HG02763 (cell line): ENCODE results near the gene GRIN2C.
"Not testable (repeated sequence)": the region's sequence is repeated elsewhere in the genome, so short reads cannot be mapped to it uniquely, and the experiment has no call there.

Source experiments
- ATAC-seq: cut with Tn5 transposase; IDR thresholded peaks from one replicate; pipeline ENCODE4 v1.9.1; 2021; ENCODE audit warnings: mild to moderate bottlenecking, moderate library complexity; ENCODE audit not compliant: unreplicated experiment

Gene GRIN2C

DNA sequence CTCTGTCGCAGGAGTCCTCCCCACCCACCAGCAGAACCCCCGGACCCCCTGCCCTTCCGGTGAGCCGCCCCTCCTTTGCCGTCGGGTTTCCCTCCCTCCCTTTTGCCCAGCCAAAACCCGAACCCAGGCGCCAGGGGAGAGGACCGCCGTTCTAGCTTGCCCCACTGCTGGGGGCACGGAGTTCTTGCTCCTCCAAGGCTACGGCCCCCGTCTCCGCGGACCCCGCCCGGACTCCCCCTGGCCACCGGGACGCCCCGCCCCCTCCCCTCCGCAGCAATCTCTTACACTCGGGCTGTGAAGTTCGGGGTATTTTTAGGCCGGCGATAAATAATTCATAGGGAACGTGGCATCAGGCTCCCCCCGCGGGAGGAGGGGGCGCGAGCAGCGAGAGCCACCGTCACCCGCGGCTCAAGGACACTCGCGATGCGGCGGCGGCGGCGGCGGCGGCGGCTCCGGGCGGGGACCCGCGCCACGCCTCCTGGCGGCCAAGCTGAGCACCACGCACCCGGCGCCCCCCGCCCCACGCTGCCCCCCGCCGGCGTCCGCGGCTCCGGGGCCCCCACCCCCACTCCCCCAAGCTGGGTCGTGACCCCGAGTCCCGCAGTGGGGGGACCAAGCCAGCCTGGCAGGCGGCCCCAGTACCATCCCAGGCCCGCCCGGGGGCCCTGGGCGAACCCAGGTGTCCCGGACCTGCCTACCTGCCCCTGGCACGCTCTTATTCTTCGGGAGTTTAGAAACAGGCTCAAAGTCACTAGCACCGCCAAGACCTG is at the start of gene GRIN2C:
GRIN2C (minus strand) TSS at position 427 of the 770 bp plus-strand sequence. CDS start 4,793 bp downstream, outside the sequence.
- ATAC-seq, result no peak

DNA sequence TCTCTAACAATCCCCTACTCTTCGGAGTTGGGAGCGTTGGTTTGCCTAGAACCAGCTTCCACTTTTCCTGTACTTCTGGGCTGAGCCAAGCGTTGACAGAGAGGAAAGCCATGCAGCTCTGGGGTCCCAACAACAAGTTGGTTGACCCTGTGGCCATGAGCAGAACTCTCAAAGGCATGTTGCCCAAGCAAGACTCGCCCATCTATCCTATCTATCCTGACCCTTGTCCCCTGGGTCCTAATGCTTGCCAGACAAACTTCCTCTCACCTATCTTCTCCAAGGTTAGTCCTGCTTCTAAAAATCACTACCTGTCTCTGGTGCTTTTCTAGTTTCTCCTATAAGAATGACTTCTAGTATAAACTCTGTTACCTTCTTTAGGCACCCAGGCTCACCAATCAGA is 49.4 kb upstream of the GRIN2C start:
- not testable (repeated sequence) for ATAC-seq

DNA sequence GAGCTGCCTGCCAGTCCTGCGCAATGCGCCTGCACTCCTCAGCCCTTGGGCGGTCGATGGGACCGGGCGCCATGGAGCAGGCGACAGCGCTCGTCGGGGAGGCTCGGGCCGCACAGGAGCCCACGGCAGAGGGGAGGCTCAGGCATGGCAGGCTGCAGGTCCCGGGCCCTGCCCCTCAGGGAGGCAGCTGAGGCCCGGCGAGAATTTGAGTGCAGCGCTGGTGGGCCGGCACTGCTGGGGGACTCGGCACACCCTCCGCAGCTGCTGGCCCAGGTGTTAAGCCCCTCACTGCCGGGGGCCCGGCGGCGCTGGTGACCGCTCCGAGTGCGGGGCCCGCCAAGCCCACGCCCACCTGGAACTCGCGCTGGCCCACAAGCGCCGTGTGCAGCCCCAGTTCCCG is 47.3 kb upstream of the GRIN2C start:
- no peak for ATAC-seq

DNA sequence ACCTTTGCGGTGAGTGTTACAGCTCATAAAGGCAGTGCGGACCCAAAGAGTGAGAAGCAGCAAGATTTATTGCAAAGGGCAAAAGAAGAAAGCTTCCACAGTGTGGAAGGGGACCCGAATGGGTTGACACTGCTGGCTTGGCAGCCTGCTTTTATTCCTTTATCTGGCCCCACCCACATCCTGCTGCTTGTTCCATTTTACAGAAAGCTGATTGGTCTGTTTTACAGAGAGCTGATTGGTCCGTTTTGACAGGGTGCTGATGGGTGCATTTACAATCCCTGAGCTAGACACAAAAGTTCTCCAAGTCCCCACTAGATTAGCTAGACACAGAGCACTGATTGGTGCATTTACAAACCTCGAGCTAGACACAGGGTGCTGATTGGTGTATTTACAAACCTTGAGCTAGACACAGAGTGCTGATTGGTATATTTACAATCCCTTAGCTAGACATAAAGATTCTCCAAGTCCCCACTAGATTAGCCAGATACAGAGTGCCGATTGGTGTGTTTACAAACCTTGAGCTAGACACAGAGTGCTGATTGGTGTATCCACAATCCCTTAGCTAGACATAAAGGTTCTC is 46.6 kb upstream of the GRIN2C start:
- not testable (repeated sequence) for ATAC-seq

DNA sequence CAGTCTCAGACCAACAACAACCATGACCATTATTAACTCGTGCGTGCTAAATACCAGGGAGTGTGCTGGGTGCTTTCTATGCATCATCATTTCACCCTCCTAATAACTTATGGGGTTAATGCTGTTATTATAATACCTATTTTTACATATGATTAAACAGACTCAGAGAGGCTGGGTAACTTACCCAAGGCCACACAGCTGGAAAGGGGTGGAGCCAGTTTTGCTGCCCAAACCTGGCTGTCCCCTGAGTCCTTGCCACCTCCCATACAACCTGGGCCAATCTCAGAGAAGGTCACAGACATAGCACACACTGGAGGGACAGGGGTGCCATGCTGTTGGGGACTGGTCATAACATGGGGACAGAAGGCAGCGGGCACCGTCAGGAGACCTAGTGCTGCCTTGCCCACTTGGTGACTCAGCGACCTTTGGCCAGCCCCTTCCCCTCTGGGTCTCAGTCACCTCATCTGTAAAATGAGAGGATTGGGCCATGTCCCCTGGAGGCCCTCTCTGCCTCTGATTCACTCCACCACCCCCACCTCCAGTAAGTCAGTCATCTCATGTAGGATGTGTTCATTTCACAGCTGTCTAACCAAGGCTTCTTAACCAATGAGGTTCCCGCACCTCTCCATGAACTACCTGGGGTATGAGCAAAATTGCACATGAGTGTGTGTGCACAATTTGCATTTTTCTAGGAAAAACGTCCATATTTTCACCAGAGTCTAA is 45.2 kb upstream of the GRIN2C start:
- ATAC-seq, result no peak

DNA sequence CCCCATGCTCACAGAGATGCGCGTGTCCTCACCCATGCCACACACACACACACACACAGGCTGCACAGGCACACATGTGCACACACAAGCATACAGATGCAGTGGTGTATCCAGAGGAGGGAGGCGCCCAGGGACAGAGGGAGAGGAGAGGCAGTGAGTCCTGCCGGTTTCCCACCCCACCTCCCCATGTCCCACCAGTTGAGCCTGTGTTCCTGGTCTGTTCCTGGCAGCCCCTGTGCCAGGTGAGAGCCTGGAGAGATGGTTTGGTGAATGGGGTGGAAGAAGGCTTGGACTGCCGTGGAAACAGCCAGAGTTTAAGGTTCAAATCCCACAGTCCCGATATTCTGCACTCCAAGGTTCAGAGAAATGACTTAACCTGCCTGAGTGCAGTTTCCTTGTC is 44.0 kb upstream of the GRIN2C start:
- no peak for ATAC-seq

DNA sequence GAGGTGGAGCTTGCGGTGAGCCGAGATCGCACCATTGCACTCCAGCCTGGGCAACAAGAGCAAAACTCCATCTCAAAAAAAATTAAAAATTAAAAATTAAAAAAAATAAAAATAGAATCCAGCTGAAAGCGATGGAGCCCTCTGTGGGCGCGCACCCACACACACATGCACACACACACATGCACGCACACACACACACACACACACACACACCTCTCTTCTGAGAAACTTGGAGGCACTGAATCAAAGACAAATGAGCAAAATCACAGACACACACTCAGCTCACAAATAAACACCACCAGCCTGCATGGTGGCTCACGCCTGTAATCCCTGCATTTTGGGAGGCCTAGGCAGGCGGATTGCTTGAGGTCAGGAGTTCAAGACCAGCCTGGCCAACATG is 43.3 kb upstream of the GRIN2C start:
- ATAC-seq, result no peak

DNA sequence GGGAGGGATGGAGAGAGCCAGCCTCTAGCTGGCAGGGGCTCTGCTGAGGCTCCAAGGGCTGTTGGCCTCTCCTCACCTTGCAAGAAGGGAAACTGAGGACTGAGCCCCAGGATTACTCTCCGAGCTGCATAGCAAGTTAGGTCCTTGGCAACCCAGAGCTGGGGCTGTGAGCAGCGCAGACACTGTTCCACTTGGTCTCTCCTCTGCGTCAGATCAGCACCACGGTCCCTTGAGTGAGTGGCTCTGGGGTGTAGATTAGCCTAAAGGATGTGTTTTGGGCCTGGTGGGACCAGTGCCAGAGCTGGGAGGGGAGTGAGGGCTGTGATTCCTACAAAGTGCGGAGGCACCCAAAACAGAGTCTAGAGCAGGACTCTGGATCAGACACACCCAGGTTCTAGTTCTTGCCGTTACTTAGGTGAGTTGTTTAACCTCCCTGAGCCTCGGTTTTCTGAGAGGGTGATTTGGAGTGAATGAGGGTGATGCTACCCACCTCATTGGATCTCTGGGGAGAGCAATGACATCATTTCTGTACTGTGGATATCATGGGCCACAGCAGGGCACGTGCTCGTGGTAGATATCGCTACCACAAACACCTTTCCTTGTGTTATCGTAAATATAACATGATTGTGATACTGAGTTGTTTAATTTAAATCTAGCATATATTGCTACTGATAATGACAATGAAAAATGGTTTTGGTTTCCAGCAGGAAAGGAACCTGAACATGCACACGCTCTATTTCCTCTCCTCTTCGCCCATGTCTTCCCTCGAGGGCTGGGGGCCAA is 41.9 kb upstream of the GRIN2C start:
- no peak for ATAC-seq

DNA sequence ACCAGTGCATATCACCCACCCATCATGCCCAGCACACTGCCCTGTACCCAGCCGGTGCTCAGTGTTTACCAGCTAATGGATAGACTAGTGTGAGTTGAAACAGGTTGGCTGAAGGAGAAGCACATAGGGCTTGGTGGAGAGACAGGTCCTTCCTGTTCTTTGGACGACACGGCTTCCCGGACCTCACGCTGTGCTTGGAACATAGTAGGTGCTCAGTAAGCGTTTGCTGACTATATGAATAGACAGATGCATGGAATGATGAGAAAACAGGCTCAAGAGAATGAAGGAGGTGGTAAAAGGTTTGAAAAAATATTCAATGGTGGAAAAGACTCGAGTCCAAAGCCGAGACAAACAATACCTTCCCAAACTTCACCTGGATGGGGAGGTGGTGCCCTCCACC is 40.5 kb upstream of the GRIN2C start:
- no peak for ATAC-seq

DNA sequence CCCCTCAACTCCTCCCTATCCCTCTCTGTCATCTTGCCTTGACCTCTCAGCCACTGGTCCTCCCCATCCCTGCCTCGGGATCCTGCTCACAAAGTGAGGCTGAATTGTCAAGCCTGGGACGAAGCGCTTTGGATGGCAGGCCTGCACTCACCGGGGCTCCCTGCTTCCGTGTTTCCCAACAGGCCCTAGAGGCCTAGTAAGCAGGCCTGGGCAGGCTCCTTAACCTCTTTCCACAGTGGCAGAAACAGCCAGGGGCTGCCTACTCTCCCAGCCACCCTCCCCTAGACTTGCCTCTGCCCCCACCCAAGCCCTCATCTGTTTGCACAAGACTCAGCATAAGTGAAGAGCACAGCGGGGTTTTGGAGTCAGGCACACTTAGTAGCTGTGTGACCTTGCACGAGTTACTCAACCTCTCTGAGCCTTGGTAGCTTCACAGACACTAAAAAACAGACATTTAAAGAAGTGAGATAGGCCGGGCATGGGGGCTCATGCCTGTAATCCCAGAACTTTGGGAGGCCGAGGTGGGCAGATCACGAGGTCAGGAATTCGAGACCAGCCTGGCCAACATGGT is 38.8 kb upstream of the GRIN2C start:
- ATAC-seq, result no peak

DNA sequence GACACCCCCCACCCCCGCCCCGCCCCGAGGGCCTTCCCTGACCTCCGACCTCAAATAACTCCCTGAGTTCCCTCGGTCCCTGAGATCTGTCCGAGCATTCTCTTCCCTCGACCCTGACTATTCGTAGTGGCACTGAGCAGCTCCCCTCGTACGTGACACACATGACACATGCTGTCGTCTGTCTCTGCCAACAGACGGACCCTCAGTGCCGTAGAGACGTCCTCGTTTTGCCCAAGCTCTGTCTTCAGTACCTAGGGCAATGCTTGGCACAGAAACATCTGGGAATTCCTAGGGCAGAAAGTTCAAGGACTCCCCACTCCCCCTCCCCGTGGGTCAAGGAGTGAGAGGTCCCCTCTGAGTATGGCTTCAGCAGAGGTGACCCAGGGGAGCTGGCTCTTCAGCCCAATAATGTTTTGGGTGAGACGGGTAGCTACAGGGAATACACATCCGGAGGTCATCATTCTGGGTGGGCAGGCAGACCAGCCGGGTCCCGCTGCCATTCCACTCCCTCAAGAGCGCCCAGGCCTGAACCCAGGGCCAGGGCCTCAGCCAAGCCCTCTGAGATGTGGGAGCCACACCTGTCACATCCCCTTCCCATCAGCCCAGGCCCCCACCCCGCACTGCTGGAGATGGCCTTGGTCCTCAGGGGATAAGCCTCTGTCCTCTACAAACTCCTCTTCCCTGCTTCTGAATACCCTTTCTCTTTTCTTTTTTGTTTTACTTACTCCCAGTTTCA is 34.4 kb upstream of the GRIN2C start:
- ATAC-seq, result no peak

DNA sequence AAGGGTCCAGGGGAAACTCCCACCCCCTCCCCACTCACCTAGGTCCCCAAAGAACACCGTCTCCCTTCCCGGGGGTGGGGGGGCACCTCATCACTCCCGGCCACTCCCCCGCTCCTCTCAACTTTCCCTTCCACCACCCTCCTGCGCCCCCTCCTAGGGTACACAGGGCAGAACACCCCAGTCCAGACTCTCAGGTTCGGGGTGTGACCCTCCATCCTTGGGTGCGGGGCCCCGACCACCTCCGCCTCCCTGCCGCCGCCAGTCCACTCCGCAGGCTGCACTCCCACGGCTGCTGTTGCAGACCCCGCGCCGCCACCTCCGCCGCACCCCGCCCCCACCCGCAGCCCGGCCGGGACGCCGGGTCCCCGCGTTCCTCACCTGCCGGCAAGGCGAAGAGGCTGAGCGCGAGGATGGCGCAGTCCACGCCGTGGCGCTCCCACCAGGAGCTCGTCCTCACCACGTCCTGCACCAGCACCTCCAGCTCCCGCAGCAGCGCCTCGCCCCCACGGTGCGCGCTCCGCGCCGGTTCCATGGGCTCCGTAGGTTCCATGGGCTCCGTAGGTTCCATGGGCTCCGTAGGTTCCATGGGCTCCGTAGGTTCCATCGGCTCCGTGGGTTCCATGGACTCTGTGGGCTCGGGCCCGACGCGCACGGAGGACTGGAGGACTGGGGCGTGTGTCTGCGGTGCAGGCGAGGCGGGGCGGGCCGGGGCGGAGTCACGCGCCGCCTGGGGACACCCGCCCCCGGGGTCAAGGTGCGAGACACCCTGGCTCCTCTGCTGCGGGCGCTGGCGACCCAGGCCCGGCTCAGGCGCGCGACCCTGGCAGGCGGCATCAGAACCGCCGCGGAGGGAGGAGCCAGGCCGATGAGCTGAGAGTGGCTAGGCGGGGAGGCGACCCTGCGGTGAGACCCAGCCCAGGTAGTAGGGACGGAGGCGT is 33.6 kb upstream of the GRIN2C start, which contains the start of gene FADS6:
FADS6 (minus strand) TSS at position 660 of the 938 bp plus-strand sequence; CDS start at position 622, 38 bp downstream.
- ATAC-seq, result no peak

DNA sequence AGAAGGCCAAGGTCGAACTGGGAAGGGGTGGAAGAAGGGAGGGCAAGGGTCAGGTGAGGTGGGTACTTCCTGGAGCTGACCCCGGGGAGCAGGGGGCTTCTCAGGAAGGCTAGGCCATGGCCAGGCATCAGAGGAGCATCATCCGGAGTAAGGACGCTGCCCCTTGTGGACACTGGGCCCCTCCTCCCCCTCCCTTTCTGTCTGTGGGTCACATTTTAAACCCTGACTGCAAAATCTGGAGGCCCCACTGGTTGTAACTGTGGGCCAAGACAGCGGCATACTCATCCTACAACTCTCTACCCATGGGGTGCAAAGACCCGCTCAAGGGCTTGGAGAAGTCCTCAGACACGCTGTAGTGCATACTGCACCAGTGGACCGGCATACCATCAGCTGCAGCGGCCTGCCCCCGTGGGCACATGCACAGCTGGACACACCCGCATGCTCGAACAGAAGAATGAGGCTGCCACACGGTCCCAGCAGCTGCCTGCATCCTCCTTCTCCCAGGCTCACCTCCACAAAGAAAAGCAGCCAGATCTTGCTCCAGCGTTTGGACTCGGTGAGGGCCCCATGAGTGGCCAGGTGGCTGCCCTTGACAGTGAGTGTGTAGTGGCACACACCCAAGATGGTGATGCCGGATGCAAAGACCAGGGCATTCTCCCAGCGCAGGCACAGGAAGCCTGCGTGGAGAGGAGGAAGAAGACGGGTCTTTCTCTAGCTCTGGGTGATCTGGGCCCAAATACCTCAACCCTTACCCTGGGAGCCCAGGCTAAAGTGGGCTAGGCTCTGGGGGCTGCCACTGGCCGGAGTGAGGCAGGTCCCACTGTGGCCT is 32.5 kb upstream of the GRIN2C start:
- ATAC-seq, result no peak

DNA sequence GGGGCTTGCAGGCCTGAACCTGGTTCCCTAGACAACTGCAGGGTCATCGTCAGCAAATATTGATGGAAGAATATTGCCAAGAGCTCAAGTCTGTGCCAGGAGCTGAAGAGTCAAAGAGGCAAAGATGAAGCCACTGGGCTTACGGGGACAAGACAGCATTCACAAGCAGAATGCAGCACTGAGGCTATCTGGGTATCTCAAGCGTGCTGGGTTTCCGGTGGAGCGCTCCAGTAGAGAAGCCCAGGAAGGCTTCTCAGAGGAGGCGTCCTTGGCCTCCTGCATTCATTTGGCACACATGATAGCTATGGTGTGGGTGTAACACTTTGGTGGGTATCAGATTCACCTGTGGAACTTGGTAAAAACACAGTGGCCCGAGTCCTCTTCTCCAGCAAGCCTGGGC is 30.9 kb upstream of the GRIN2C start:
- ATAC-seq, result no peak

DNA sequence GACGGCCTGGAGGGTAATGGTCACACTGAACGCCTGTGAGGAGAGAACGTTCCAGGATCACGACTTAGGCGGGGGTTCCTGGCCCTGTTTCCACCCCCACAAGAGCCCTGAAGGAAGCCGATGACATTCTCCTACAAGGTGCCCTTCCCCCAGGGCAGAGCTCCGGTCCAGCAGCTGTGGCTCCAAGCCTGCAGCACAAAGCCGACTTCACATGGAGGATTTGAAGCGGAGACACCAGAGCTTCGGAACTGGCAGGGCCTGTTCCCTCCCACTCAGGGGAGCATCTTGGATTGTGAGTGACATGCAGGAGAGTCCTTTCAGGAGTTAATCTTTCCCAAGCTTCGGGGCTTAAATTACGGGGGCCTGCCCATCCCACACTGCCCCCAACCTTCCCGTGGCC is 28.8 kb upstream of the GRIN2C start:
- ATAC-seq, result no peak

DNA sequence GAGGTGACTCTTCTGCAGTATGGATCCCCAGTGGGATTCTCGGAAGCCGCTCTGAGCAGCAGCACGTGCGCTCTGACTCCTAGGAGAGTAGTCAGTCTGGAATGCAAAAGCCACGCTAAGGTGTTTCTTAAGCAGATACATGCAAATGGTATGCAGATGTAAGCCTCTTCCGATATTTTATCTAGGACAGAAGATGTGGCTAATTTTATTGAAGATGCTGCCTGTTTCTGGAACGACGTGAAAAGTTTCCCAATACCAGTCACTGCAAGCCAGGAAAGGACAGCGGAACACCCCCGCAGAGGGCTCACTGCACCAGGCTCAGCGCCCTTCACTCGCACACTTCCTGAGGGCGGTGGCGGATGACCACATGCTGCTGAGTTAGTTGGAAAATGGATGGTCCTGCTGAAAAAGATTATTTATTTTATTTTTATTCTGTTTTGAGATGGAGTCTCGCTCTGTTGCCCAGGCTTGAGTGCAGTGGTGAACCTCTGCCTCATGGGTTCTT is 23.6 kb upstream of the GRIN2C start:
- no peak for ATAC-seq

DNA sequence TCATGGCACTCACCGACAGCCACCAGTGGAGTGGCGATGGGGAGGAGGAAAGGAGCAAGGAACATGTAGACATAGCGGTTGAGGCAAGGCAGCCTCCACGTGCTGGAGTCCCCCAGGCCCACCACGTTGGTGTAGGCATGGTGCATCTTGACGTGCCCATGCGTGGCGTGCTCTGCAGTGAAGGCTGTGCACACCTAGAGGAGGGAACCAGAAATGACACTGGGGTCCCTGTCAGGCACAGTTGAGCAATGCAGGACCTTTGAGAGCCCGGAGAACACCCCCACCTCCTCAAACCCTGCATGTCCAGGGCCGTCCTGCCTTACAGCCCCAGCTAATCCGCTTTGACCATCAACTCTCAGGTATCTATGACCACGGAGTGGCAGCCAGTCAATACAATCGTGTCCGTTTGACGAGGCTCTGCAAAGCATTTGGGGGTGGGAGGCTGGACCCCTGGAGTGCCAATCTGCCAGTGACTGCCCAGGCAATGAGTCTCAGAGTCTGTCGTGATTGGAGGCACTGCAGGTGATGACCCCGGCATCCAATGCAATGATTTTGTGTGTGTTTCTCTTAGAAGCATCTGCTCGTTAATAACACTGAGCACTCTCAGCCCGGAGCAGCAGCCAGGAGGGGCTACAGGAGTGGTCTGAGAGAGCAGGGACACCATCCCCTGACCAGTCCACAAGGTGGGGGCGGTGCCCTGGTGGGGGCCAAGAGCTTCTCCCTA is 23.0 kb upstream of the GRIN2C start:
- ATAC-seq, result no peak
